Effector CD8-positive, alpha-beta T cell (primary cell): ENCODE data around the gene RPTOR.

Source experiments
- DNase-seq: peaks from one replicate; lab custom pipeline; 2025; lab: John Stamatoyannopoulos, UW

Gene RPTOR

DNA sequence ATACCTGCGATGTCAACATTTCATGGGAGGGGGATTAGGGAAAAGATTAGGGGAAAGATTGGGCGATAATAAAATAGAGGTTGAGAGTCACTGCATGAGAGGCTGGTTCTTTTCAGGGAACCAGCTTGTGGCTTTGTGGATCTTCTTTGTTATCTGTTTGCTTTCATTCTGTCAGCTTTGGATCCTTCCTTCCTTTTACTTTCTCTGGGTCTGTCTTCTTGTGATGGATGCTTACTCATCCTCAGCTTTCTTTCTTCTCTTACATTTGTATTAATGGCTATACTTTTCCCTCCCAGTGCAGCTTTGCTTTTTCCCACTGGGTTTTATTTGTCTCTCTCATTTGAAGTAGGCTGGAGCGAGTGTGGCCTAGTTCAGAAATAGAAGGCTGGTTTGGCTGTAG, 47.1 kb downstream of the RPTOR start:
- no peak for DNase-seq

DNA sequence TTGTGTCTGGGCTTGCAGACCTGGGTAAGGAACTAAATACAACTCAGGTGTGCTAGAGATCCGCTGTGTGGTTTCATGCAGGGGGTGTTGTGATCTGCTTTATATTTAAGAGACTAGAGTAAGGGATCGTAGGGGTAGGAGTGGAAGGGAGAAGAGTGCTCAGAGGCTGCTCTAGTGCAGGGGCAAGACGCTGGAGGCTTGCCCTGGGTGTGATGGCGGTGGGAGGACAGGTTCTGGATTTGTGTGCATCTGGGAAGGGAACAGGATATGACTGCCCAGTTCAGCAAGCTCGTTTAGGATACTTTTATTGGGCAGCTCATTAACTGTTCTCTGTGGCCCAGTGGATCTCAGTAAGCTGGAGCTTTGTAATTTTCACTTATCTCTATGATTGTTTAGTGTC, 47.6 kb downstream of the RPTOR start:
- DNase-seq: no peak

DNA sequence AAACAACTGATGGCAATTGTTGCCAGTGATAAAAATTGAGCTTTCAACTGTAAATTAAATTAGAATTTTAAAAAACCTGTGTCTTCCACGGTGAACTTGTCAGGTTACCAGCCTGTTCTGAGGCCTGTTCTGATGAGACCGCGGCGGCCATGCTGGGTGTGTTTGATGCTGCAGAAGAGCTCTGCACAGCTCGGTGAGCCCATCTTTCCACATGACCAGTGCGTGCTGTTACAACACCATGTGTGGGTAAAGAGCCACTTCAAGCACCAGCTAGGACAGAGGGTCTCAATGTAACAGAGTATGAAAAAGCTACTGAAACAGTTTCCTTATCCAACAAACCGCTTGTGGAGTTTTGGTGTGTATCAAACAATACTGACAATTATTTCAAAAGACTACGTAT, 48.5 kb downstream of the RPTOR start:
- DNase-seq: no peak

DNA sequence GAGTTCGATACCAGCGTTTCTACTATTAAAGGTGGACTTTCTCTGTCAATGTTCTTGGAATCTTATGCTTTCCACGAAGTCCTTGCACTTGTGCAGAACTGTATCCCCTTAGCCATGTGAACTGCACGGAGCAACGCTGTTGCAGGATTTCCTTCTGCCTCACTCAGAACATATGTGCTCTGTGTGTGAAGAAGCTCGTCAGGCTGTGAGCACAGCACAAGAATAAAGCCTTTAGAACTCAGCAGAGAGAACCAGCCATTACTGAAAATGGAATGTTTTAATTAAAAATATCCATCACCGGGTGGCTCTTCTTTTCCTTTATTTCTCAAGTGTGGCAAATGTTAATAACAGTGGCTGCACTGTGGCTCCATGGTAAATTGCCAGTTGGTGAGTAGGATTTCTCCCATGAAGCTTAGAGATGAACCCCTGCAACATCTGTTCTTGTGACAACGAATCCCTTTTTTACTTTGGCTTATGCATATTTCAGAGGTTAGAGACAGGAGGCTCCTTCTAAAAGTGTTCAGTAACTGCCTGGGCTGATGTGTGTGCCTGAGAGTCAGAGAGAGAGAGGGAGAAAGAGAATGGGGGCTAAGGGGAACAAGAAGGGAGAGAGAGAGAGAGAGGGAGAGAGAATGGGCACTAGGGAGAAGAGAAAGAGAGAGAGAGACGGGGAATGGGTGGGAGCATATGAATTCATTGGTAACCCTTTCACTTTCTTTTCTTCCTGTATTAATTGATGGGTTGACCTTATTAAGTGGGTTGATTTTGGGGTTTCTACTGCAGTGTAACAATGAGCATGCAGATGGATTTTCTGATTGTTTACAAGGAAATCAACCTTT, 50.0 kb downstream of the RPTOR start:
- no peak for DNase-seq

DNA sequence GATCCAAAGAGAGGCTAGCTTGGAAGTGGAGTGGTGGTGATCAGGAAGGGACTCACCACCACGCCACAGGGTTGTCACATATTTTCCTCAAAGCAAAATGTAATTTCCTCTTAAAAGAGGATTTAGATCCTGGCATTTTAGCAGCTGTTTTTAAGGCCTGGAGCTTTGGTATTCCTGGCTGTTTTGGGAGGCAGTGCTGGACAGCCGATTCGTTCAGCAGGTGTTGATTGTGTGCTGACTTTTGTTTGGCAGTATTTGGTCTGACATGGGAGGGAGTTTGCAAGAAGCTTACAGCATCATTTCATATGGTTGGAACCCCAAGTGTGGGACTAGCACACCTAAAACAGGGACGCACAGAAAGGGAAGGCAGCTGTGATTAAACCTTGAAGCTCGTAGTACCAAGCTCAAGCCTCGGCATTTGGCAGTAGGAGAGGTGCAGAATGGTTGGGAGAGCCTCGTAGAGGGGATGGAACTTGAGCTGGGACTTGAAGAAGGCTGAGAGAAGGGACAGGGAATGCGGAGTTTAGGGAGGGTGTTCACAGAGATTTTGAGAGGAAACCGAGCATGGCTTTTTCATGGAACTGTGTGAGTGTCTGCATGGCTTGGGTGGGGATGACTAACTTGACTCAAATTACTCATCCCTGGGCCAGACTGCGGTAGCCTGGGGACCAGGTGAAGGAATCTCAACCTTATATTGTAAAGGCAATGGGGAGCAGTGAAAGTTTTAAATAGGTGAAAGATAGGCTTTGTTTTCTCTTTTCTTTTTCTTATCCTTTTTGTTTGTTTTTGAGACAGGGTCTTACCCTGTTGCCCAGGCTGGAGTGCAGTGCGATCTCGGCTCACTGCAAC, 52.3 kb downstream of the RPTOR start:
- DNase-seq: no peak

DNA sequence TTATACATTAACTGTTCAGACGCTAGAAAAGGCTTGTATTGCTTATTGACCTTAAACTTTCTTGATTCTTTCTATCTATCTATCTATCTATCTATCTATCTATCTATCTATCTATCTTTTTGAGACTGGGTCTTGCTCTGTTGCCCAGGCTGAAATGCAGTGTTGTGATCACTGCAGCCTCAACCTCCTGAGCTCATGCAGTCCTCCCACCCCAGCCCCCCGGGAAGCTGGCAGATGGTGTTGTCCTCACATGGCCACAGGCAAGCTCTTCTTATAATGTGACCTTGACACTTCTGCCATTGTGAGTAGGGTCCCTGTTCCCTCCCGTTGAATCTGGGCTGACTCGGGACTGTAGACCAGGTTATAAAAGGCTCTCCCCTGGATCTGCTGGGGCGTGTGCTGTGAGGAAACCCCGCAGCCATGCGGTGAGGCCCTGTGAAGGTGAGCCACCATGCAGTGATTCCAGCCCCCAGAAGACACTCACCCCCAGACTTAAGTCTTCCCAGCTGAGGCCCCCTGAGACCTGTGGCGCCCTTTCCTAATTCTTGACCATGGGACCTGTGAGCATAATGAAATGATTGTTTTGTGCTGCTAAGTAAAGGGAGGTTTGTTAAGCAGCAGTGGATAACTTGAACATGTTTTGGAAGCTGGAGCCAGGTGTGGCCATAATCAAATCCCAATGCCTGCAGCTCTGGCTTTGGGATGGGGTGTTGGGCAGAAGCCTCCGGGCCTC, 54.3 kb downstream of the RPTOR start:
- DNase-seq: no peak

DNA sequence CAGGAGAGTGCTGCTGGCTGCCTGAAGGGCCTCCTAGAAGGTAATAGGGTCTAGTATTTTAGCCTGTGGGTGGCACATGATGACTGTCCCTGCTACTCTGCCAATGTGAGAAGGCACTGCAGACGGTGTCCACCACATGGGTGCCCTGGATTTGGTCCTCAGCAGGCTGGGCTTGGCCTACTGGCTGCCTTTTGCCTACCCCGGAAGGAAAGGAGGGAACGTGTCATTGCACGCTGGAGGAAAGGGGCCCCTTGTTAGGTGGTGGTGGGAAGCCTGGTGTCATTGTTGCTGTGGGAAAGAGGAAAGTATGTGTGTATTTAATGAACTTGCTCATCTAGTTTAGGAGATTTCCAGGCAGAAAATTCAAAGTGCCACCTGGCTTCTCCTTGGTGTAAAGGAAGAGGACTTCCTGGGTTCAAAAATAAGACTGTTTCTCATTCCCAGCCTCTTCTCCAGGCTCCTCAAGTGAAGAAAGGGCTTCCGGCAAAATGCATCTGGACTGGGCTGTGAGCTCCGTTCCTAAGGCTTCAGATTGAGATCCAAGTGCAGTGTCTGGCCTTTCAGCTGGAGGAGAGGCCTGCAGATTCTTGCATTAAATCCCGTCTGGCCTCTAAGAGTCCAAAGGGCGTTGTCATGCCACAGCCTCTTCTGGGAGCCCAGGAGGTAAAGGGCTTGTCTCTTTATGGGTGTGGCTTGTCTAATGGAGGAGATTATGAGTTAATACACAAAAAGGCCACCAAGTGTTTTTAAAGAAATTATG, 55.1 kb downstream of the RPTOR start:
- no peak for DNase-seq

DNA sequence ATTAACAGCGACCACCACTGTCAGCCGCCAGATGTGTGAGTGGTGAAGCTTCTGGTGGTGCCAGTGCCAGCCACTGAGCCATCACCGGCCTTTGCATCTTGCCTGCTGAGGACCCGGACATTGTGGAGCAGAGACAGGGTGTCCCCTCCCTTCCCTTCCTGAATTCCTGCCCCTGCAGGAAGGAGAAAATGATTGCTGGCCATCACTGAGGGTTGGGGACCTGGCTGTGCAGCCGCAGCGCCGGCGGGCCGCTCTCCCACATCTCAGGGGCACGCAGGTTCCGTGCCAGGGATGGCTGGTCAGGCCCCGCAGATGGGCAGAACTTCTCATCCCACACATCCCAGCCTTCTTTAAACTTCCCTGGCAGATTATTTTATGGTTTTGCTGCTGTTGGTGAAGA, 56.5 kb downstream of the RPTOR start:
- no peak for DNase-seq

DNA sequence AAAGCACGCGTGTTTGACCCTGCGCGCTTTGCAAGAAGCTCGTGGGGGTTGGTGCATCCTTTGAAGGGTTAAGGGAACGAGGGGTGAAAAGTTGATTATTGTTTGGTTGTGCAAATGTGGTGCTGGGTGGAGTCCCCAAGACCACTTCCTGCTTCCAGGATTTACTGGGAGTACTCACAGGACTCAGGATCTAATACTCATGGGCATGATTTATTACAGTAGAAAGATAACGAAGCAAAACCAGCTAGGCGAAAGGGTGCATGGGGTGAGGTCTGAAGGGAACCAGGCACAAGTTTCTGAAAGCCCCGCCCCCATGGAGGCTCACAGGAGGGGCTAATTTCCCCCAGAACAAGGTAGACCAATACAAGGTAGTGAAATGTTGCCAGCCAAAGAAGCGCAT, 58.8 kb downstream of the RPTOR start:
- DNase-seq: no peak

DNA sequence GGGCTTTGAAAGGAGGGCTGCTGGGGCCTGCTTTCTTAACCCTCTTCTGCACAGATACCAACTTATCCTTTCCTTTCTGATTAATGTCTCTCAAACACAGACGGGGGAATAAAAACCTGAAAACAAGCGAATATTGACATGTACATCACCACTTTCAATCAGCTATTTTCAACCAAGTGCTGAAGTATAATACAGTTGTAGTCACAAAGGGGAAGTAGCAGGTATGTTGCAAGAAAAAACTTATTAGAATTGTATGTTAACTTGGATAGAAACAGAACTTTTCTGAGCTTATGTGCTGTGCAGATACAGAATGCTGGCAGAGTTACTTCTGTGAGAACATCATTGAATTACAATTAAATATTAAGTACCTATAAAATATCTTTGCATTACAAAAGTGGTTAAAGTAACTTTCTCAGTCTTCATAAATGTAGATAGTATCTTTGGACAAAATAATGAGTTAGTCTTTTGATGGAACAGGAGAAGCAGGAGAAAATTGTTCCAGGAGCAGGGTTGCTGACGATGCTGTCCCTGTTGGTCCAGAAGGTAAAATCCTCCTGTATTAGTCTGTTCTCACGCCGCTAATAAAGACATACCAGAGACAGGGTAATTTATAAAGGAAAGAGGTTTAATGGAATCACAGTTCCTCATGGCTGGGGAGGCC, 59.5 kb downstream of the RPTOR start:
- no peak for DNase-seq

DNA sequence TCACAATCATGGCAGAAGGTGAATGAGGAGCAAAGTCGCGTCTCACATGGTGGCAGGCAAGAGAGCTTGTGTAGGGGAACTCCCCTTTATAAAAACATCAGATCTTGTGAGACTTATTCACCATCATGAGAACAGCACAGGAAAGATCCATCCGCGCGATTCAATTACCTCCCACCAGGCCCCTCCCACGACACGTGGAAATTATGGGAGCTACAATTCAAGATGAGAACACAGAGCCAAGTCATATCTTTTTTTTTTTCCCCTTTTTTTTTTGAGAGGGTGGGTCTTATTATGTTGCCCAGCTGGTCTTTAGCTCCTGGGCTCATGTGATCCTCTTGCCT, 60.0 kb downstream of the RPTOR start:
- no peak for DNase-seq

DNA sequence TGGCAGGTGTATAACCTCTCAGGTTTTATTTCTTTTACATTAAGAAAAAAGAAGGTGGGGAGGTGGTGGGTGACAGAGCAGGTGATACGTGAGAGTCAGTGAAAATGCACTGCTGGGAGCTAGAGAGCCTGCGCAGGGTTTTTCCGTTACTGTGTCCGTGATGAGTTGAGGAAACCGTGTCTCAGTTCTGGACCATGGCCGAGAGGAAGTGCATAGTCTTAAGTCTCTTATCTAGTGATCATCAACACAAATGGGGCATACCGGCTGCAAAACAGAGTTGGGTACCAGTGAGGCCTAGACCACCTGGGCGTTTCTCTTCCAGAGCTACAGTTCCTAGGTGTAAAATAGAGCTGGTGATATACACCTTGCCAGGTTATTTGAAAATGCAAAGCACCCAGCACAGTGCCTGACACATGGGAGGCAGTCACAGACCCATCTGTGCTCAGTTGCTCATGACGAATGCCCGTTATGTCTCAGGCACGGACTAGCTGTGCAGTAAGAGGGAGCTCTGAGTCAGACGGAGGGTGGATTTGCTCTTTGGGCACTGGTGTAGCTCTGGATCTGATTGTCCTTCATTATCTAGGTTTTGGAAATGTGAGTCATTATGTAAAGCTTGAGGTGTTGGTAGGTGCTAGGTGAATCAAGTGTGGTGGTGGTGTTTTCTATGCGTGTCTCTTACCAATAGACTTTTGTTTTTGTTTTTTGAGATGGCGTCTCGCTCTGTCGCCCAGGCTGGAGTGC, 60.9 kb downstream of the RPTOR start:
- no peak for DNase-seq

DNA sequence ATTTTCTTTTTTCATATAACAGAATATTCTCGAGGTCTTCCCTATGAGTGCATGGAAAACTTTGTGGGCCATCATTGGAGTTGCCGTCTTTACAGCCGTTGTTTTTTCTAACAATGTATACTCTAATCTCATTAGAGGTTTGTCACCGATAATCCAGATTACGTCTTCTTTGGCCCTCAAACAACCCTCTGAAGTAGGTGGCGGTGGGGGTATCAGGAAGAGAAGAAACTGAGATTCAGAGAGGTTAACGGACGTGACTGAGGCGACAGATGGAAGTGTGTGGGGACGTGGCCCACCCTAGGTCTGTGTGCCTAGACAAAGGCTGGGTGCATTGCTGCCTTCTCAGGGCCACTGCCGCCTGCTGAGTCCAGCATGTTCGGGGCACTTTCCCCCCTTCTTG, 63.7 kb downstream of the RPTOR start:
- DNase-seq: no peak

DNA sequence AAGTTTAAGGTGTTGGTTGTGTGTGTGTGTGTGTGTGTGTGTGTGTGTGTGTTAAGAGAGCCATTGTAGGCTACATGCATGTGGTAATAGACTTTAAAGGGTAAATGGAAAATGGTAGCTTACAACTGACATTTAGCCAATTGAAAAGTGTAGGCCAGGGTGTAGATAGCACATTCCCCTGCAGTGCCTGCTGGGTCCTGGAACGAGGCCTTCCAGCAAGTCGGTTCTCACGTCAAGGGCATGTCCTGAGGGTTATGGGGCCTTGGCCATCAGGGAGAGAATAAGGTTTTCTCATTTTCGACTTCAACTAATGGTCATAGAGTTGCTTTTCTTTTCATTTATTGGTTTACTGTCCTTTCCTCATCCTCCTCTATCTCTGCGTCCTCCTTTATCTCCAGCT, 65.1 kb downstream of the RPTOR start:
- DNase-seq: no peak

DNA sequence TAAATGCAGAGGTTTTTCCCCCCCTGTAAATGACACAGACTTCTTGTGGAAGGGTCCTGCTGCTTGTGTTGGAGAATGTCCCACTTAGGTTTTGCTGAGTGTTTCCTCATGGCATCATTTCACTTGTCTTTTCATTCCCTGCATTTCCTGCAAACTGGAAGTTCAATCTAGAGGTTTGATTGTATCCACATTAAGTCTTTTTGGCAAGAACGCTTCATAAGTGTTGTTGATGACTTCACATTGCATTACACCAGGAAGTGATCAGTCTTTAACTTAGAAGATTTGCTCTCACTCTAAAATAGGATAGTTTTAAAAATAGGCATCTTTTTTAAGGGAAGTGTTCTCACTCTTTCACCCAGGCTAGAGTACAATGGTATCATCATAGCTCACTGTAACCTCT, 67.2 kb downstream of the RPTOR start:
- no peak for DNase-seq

DNA sequence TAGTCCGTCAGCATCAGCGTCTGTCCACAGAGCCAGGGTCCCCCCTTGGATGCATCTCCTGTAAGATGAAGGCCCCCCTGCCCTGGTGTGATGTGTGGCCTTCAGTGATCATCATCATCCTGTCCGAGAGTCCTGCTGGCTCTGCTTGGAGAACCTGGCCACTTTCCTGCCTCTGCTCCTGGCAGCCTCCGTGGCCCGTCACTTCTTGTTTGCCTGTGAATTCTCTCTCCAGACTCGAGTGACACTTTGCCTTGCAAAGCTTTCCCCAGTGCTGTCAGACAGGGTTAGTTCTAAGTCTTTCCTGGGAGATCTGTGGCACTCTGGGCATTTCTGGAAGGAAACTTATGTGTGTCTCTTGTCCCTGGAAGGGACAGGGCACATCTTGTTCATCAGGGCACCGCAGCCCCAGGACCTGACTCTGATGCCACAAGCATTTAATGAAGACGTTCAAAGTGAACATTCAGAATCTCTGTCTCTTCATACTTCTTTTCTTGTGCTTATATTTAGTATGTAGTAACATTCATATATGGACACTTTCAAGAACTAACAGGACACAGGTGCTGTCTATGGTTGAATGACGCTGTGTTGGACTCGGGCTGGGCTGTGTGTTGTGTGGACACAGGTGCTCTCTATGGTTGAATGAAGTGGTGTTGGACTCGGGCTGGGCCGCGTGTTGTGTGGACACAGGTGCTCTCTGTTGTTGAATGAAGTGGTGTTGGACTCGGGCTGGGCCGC, 68.5 kb downstream of the RPTOR start:
- no peak for DNase-seq

DNA sequence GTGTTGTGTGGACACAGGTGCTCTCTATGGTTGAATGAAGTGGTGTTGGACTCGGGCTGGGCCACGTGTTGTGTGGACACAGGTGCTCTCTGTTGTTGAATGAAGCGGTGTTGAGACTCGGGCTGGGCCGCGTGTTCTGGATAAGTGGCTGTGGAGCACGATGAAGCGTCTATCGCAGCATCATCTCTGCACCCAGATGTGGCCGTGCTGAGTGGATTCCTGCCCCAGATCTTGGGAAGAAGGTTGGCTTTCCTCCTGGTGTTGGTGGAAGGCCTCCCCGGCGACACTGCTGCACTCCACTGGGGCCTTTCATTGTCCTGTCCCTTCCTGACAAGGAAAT, 69.1 kb downstream of the RPTOR start:
- DNase-seq: no peak

DNA sequence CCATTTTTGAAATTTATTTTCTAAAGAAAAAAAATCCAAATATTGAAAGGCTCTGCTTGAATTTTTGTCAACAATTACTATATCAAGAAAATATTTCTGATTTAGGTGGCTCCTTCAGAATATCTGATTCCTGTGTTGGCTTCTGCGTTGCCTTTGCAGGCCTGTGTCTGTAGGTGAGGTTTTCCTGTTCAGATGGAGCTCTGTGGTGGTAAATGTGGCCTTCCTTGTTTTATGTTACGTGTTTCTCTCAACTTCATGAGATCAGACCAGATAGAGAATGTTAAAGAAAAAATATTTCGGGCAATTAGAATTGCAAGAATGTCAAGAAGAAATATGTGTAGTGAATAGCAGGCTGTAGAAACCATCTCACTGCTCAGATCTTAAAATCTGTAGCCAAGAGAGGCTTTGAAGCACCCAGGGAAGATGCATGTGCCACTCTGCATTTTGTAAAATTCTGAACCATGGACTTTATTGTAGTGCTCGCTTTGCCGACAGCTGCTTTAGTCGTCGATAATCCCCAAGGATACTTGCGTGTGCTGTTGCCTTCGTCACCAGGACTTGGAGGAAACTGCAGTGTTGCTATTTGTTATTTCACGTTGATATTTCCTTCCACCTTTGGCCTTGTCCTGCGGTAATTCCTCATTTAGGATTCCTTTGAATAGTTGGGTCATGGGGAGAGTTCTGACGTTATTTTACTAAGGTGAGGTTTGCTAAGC, 69.9 kb downstream of the RPTOR start:
- no peak for DNase-seq

DNA sequence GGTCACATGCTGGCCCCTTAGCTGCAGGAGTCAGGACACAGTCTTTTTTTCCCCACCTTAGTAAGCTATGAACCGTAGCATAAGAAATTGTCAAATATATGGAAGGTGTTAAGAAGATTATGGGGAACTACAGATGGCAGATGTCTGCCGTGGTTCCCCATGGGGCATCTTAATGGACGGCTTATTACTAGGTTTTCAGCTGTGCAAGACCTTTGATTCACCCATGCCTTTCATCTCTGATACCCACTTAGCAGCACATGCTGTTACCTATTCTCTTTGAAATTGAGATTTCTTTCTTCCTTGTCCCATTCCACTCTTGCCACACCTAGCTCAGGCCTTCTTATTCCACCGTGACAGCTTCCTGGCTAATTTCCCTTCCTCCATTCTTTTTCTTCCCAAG, 70.7 kb downstream of the RPTOR start:
- DNase-seq: no peak

DNA sequence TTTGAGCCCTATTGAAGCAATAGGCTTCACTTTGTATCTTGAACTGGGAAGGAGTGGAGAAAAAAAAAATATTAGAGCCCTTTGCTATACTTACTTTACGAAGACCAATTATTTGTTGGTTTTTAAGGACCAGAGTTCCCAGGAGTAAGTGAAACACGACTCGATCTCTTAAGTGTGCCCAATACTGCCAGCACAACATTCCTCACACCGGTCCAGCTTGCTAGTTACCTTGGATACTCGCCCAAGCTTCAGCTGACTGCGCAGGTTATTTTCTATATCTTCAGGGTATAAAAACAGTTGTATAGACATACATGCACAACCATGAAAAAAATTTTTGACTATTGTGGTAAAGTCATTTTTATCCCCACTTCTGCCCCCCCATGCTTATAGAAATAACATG, 72.1 kb downstream of the RPTOR start:
- no peak for DNase-seq
